ENCODE measurements around the gene FHIT.

Gene FHIT

GRCh38 chr3:59751606-59752005, 1499.6 kb downstream of the FHIT start:
- H3K4me3 ChIP-seq (ENCODE audit: low read length), result no peak overlapping the region
- TF ChIP-seq, protein P1, sequence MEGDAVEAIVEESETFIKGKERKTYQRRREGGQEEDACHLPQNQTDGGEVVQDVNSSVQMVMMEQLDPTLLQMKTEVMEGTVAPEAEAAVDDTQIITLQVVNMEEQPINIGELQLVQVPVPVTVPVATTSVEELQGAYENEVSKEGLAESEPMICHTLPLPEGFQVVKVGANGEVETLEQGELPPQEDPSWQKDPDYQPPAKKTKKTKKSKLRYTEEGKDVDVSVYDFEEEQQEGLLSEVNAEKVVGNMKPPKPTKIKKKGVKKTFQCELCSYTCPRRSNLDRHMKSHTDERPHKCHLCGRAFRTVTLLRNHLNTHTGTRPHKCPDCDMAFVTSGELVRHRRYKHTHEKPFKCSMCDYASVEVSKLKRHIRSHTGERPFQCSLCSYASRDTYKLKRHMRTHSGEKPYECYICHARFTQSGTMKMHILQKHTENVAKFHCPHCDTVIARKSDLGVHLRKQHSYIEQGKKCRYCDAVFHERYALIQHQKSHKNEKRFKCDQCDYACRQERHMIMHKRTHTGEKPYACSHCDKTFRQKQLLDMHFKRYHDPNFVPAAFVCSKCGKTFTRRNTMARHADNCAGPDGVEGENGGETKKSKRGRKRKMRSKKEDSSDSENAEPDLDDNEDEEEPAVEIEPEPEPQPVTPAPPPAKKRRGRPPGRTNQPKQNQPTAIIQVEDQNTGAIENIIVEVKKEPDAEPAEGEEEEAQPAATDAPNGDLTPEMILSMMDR (conservative IDR thresholded peaks at IDR 0.05; ENCODE audit: low read depth, low read length), result no peak
- DNase-seq (ENCODE audit: low read depth), result no peak

DNA sequence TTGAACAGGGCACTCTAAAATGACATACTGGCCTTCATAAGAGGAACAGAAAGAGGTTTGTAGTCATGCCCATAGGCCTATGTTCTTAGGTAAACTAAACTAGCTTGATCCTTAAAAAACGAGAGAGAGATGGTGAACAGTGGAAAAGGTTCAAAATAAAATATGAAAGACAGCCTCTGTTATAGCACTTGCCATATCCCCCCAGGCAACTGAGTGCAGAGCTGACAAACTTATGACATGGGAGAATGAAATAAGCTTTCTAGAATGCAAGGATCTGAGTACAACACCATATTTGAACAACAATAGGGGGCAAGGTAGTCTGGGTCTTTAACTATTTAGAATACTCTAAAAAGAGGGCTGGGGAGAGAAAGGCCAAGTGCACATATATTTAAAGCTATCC, 1500.9 kb downstream of the FHIT start:
- TF ChIP-seq, protein P1 (conservative IDR thresholded peaks at IDR 0.05; ENCODE audit: low read depth, low read length), result no peak
- no peak overlapping the region for H3K4me3 ChIP-seq (ENCODE audit: low read length)
- DNase-seq (ENCODE audit: low read depth), result no peak

- TF ChIP-seq, protein P1 (conservative IDR thresholded peaks at IDR 0.05; ENCODE audit: low read depth, low read length), result no peak
- H3K4me3 ChIP-seq (ENCODE audit: low read length), result no peak overlapping the region
- no peak for DNase-seq (ENCODE audit: low read depth)
Measured at GRCh38 chr3:59749291-59749690, 1502.0 kb downstream of the FHIT start.

DNA sequence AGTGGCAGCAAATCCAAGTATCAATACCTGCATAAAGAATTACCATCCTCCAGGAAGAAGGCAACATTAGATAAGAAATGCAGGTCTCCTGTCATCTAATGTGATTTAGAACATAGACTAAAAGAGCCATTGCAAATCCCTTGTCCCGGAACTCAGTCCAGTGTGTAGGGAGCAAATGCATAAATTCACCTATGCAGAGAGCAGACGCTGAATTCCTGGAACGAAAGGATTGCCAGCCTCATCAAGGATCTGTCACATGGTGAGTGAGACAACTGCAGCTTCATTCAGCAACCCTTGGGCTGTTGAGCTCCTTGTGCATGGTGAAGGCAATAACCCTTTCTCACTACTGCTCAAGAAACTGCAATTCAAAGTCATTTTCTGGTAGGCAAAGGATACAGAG, 1504.7 kb downstream of the FHIT start:
- no peak for DNase-seq (ENCODE audit: low read depth)
- TF ChIP-seq, protein P1 (conservative IDR thresholded peaks at IDR 0.05; ENCODE audit: low read depth, low read length), result no peak
- H3K4me3 ChIP-seq (ENCODE audit: low read length), result no peak overlapping the region

DNA sequence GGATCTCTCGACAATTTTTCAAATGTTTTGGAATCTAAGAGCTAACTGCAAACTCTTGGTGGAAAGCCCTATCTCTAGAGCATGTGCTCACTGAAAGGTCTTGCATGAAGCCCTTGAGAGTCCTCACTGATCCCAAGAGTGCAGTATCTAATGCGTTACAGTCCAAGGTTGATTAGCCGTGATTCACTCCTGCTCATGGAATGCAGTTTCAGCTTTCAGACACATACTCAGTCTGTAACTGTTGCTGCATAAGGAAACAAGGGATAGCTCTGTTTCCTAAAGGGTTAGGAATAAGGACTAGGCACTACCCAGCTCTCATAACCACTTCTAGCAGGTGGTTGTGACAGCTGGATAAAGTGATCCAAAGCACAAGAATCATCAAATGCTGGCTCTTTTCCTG, 1514.0 kb downstream of the FHIT start:
- DNase-seq (ENCODE audit: low read depth), result no peak
- H3K4me3 ChIP-seq (ENCODE audit: low read length), result no peak overlapping the region
- TF ChIP-seq, protein P1 (conservative IDR thresholded peaks at IDR 0.05; ENCODE audit: low read depth, low read length), result no peak

GRCh38 chr3:59734061-59734460, 1517.2 kb downstream of the FHIT start:
- DNase-seq (ENCODE audit: low read depth), result no peak

More at GRCh38 chr3:59734061-59734460, 1517.2 kb downstream of the FHIT start:
- TF ChIP-seq, protein P1 (conservative IDR thresholded peaks at IDR 0.05; ENCODE audit: low read depth, low read length), result no peak
- H3K4me3 ChIP-seq (ENCODE audit: low read length), result no peak overlapping the region
